Upper lobe of left lung (tissue), 4 donors: ENCODE data around the gene PSMB9.

Experiments used
- EP300 ChIP-seq, 4 donors: sonication (generic); formaldehyde crosslinking; IDR thresholded peaks; one replicate each; pipeline ENCODE4 v1.5.1; 2017; ENCODE audit warnings: antibody characterized with exemption in 4 of 4, control low read depth in 2 of 4
- POLR2A ChIP-seq, 4 donors: fragments of 450-650 bp; IDR thresholded peaks; one replicate each; pipeline ENCODE4 v1.5.1; 2016 to 2017; ENCODE audit warnings: antibody characterized with exemption in 4 of 4, mild to moderate bottlenecking in 2 of 4
- POLR2AphosphoS5 ChIP-seq, 2 donors: sonication (generic); formaldehyde crosslinking; IDR thresholded peaks; one replicate each; pipeline ENCODE4 v1.5.1; 2017; ENCODE audit warnings: antibody characterized with exemption in 2 of 2
- TF ChIP-seq, protein P1 (sequence below), 6 experiments: fragments of 450-650 bp in 4 of 6; fragments of 200-600 bp in 2 of 6; sonication (generic) in 2 of 6; IDR thresholded peaks; one replicate each; pipeline ENCODE4 v1.5.1; 2016 to 2019; ENCODE audit warnings: antibody characterized with exemption in 6 of 6

DNA sequence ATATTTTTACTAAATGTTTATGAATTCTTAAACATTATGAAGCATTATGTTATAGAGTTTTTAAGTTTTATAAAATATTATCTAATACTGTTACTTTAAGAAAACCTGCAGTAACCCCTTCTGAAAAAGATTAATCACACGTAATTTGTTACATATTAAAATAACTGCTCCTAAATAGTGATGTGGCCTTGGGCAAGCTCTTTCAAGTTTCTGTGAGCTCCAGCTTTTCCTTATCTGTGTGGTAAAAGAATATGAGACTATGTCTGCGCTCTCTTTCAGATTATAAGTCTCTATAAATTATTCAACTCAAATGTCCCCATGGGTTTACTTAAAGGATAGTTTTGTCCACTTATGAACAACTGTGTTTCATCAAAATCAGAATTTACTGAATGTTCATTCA is 54.9 kb downstream of the PSMB9 start:
- no peak for TF ChIP-seq POLR2AphosphoS5 (IDR thresholded peaks at IDR 0.05)
- TF ChIP-seq, protein P1, sequence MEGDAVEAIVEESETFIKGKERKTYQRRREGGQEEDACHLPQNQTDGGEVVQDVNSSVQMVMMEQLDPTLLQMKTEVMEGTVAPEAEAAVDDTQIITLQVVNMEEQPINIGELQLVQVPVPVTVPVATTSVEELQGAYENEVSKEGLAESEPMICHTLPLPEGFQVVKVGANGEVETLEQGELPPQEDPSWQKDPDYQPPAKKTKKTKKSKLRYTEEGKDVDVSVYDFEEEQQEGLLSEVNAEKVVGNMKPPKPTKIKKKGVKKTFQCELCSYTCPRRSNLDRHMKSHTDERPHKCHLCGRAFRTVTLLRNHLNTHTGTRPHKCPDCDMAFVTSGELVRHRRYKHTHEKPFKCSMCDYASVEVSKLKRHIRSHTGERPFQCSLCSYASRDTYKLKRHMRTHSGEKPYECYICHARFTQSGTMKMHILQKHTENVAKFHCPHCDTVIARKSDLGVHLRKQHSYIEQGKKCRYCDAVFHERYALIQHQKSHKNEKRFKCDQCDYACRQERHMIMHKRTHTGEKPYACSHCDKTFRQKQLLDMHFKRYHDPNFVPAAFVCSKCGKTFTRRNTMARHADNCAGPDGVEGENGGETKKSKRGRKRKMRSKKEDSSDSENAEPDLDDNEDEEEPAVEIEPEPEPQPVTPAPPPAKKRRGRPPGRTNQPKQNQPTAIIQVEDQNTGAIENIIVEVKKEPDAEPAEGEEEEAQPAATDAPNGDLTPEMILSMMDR (IDR thresholded peaks at IDR 0.05) = no peak
- no peak for TF ChIP-seq POLR2A (IDR thresholded peaks at IDR 0.05)
- no peak for TF ChIP-seq EP300 (IDR thresholded peaks at IDR 0.05)
